GM21381 (cell line): ENCODE measurements around the gene KRT31.
"Not testable (repeated sequence)": the region's sequence is repeated elsewhere in the genome, so short reads cannot be mapped to it uniquely, and the experiment has no call there.

ENCODE experiments used
- ATAC-seq: cut with Tn5 transposase; IDR thresholded peaks from one replicate; pipeline ENCODE4 v1.9.1; 2021; ENCODE audit warnings: mild to moderate bottlenecking, moderate library complexity; ENCODE audit not compliant: unreplicated experiment

Gene KRT31

DNA sequence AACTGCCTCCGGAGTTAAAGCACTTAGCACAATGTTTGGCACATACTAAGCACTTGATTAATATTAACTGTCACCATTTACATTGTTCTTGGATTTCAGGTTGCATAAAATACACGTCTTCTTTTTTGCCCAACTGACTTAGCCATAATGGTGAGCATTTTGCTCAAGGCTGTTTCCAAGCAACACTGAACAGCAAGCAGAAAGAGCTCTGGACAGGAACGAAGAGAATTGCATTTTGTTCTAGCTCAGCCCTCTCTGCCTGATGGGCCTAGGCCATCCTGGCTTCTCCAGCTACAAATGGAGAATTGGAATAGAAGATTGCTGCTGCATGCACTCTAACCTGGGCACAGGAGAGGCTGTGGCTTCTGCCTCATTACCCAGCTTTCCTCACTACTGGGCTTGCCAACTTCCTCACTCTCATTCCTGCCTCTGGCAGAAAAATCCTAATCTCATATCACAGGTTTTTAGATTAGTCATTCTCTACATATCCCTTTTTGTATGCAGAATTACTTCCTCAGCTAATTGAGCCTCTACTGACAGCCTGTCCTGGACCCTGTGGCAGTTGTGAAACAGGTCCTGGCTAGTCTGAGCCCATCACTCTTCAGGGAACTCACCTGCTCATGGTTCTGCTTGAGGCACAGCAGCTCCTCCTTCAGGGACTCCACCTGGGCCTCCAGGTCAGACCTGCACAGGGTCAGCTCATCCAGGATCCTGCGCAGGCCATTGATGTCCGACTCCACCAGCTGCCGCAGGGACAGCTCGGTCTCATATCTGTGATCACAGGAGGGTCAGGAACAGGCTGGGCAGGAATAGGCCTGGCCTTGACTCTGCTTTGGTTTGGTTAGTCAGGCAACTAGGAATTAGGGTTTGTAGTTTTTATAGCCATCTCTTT, 49.3 kb downstream of the KRT31 start:
- ATAC-seq: no peak

DNA sequence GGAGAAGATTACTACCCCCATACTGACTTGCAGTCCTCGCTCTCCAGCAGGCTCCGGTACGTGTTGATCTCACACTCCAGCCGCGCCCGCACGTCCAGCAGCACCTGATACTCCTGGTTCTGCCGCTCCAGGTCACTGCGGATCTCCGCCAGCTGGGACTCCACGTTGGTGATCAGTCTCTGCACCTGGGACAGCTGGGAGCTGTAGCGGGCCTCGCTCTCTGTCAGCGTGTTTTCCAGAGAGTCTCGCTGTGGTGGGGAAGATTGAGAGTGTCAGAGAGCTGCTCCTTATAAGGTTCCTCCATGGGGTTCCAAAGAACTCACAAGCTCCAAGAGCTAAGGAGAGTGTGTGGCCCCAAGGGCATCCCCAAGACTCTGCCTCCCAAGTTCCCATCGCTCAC, 51.0 kb downstream of the KRT31 start:
- not testable (repeated sequence) for ATAC-seq

DNA sequence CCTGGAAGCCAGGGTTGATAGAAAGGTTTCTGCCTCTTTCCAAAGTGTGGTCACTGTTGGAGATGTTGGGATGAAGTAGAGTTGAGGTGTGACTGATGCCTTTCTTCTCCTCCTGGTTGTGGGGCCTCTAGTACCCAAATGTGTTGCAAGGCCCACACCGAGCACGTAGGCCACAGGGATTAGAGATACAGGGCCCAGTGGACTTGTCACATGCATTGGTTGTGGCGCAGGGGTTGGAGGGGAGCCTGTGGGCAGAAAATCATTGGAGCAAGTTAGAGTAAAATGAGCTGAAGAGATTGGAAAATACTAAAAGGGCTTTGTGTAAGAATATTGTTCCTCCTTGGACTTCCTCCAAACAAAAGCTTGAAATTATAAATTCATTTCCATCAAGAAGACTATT, 51.4 kb downstream of the KRT31 start:
- ATAC-seq: no peak
